Measurements from ENCODE around the gene MAP4.

DNA sequence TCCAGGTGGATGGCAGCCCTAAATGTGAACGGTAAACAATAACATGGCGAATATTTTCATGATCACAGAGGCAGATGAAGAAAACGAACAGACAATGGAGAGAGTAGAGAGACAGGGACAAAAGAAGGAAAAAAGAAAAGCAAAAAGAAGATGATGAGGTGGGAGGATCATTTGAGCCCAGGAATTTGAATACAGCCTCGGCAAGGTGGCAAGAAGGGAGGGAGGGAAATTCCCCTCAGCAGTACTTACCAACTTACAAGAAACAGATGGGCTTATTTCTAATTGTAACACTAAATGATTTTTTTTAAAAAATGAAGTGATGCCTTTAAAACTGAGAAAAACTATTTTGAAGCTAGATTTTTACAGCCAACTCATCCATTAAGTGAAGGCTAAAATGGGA, 6.0 kb upstream of the MAP4 start:
- TF ChIP-seq, protein P1, sequence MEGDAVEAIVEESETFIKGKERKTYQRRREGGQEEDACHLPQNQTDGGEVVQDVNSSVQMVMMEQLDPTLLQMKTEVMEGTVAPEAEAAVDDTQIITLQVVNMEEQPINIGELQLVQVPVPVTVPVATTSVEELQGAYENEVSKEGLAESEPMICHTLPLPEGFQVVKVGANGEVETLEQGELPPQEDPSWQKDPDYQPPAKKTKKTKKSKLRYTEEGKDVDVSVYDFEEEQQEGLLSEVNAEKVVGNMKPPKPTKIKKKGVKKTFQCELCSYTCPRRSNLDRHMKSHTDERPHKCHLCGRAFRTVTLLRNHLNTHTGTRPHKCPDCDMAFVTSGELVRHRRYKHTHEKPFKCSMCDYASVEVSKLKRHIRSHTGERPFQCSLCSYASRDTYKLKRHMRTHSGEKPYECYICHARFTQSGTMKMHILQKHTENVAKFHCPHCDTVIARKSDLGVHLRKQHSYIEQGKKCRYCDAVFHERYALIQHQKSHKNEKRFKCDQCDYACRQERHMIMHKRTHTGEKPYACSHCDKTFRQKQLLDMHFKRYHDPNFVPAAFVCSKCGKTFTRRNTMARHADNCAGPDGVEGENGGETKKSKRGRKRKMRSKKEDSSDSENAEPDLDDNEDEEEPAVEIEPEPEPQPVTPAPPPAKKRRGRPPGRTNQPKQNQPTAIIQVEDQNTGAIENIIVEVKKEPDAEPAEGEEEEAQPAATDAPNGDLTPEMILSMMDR (IDR thresholded peaks at IDR 0.05) = no peak
- TF ChIP-seq POLR2A (IDR thresholded peaks at IDR 0.05) = no peak

Data from body of pancreas (tissue), 4 donors.